Left colon (tissue), 2 donors: ENCODE results near the gene ZNF296. TPM values are rescaled to one million over a fixed set of nuclear protein-coding genes. Genes with fewer than 3 reads are reported as not detected.
A peak's percentile ranks its signal among the peaks of the same experiment; 100 is the strongest.

Source experiments
- ATAC-seq: fragments of 200-7000 bp; cut with Tn5 transposase; one replicate; pipeline ENCODE4 v1.9.1; 2020; ENCODE audit warnings: mild to moderate bottlenecking, moderate library complexity
- DNase-seq, 2 donors: peaks; one replicate each; pipeline ENCODE4 v3.0.0-alpha.2; 2020
- intact Hi-C, 2 donors: fragments of 100-400 bp; cut with DNase I in 1 of 2; cut with micrococcal nuclease in 1 of 2; formaldehyde crosslinking; loops; one replicate each; pipeline versions ENCODE4 v1.11.2 to v1.14.0; 2022; cut with DNase I, micrococcal nuclease
- total RNA-seq, 2 donors: library from RNA; stranded (reverse); fragmentation: NEBNext Ultra II Directional; extraction: Animal tissue kit (Norgen Biotek cat#: 25700); gene quantifications; one replicate each; pipeline ENCODE4 v1.2.1, GENCODE V29; 2021
- donor health status: DM: no; HTN: no; CAD: no.
- donor health status: DM: yes; HTN: yes; CAD: no.

ZNF296 gene
- total RNA-seq, 2 donors from 2014 or later: 4.0 to 6.1 TPM

GRCh38 chr19:45041125-45041524 is 35.2 kb downstream of the ZNF296 start:
- no peak for DNase-seq
- ATAC-seq: no peak
- intact Hi-C loops: no loop called here

GRCh38 chr19:45040059-45040771 is 36.1 kb downstream of the ZNF296 start:
- ATAC-seq (no peak), DNase-seq (no peak)
- intact Hi-C loops: no loop called here

GRCh38 chr19:45038931-45039893 is 37.1 kb downstream of the ZNF296 start, which contains the start of gene CLASRP:
Gene CLASRP (plus strand): TSS chr19:45039045. CDS start chr19:45040213, 1,168 bp downstream.
- ATAC-seq (peak; percentile 98), DNase-seq (peak; percentile 92 to 94)
- intact Hi-C loops: no loop called here

GRCh38 chr19:45037393-45038169 is 38.7 kb downstream of the ZNF296 start:
- intact Hi-C loops: no loop called here
- ATAC-seq (no peak), DNase-seq (no peak)

- DNase-seq (no peak), ATAC-seq (no peak)
- intact Hi-C loops: no loop called here
These were observed 40.5 kb downstream of the ZNF296 start for GRCh38 chr19:45035755-45036154.

GRCh38 chr19:45032421-45032820 is 43.9 kb downstream of the ZNF296 start:
- intact Hi-C loops: no loop called here
- ATAC-seq: no peak
- DNase-seq: no peak

GRCh38 chr19:45030825-45031224 is 45.5 kb downstream of the ZNF296 start:
- ATAC-seq (no peak), DNase-seq (no peak)
- intact Hi-C loops: no loop called here

GRCh38 chr19:45027371-45027770 is 48.9 kb downstream of the ZNF296 start:
- no peak for ATAC-seq
- intact Hi-C loops: no loop called here
- no peak for DNase-seq

GRCh38 chr19:45025264-45025663 is 51.0 kb downstream of the ZNF296 start:
- DNase-seq (no peak), ATAC-seq (no peak)
- intact Hi-C loops: no loop called here

GRCh38 chr19:45023048-45023447 is 53.2 kb downstream of the ZNF296 start:
- ATAC-seq (no peak), DNase-seq (no peak)
- intact Hi-C loops: no loop called here

GRCh38 chr19:45021971-45022370 is 54.3 kb downstream of the ZNF296 start:
- intact Hi-C loops: no loop called here
- no peak for ATAC-seq
- DNase-seq: no peak

Other genes with a start within 250 kb of the ZNF296 start
- 100 to 1,000 TPM; 112 to 125 TPM for gene NECTIN2, start 230.2 kb downstream of the ZNF296 start, total RNA-seq
- gene TOMM40, start 185.2 kb downstream of the ZNF296 start, total RNA-seq: 10 to 100 TPM; 48.7 to 80.0 TPM
- gene APOE, start 170.7 kb downstream of the ZNF296 start, total RNA-seq: 10 to 100 TPM; 14.6 to 88.2 TPM
- gene APOC1, start 161.9 kb downstream of the ZNF296 start, total RNA-seq: 10 to 100 TPM in 1 of 2 donors, 1 to 10 TPM in 1; 2.8 to 23.8 TPM
- not detected for gene APOC4, start 134.2 kb downstream of the ZNF296 start, total RNA-seq
- 1 to 10 TPM in 1 of 2 donors, not detected in 1; 4.4 TPM for gene APOC2, start 130.4 kb downstream of the ZNF296 start, total RNA-seq
- 100 to 1,000 TPM; 113 to 129 TPM for gene CLPTM1, start 121.1 kb downstream of the ZNF296 start, total RNA-seq
- gene RELB, start 75.0 kb downstream of the ZNF296 start, total RNA-seq: 10 to 100 TPM; 11.8 to 40.9 TPM
- 10 to 100 TPM; 65.3 to 92.8 TPM for gene CLASRP, start 37.4 kb downstream of the ZNF296 start, total RNA-seq
- 10 to 100 TPM; 18.1 to 22.8 TPM for gene GEMIN7, start 2.8 kb upstream of the ZNF296 start, total RNA-seq
- 10 to 100 TPM; 31.6 to 33.1 TPM for gene PPP1R37, start 16.7 kb upstream of the ZNF296 start, total RNA-seq
- gene NKPD1, start 84.5 kb upstream of the ZNF296 start, total RNA-seq: under 1 TPM; 0.08 to 0.15 TPM
- gene TRAPPC6A, start 101.8 kb upstream of the ZNF296 start, total RNA-seq: 10 to 100 TPM; 45.0 to 46.9 TPM
- 10 to 100 TPM; 11.2 to 13.5 TPM for gene BLOC1S3, start 102.3 kb upstream of the ZNF296 start, total RNA-seq
- 1 to 10 TPM; 1.3 to 1.4 TPM for gene EXOC3L2, start 168.9 kb upstream of the ZNF296 start, total RNA-seq
- gene MARK4, start 174.8 kb upstream of the ZNF296 start, total RNA-seq: 10 to 100 TPM; 18.0 to 24.7 TPM
- under 1 TPM in 1 of 2 donors, not detected in 1; 0.50 TPM for gene CKM, start 246.4 kb upstream of the ZNF296 start, total RNA-seq